ENCODE data around the gene COL20A1.
"Not testable (repeated sequence)": the region's sequence is repeated elsewhere in the genome, so short reads cannot be mapped to it uniquely, and the experiment has no call there.

COL20A1 gene

DNA sequence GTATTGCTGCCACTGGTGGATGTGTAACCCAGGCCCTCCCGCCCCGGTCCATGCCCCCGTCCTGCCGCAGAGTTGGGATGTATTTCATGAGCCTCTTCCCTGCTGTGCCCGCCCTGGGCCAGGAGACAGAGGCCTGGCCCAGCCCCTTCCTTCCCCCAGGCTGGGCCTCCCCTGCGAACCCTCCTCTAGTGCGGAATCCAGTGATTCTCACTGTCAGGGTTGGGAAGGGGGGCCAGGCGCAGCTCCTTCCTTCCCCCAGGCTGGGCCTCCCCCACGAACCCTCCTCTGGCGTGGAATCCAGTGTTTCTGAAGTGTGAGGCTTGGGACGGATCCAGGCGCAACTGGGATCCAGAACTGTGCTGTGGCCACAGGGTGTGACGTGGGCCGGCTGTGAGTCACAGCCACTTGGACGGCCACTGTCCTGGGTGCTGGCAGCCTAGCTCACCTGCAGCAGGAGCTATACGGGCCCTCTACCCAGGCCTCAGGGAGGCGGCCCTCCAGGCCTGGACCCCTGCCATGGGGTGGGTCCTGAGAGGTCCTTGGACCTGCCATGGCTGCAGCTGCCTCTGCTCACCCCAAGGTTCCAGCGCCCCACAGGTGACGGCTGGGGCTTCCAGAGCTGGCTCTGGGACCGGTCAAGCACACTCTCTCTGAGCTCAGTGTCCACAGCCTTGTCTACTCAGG, 28.3 kb downstream of the COL20A1 start:
- DNase-seq: no peak

DNA sequence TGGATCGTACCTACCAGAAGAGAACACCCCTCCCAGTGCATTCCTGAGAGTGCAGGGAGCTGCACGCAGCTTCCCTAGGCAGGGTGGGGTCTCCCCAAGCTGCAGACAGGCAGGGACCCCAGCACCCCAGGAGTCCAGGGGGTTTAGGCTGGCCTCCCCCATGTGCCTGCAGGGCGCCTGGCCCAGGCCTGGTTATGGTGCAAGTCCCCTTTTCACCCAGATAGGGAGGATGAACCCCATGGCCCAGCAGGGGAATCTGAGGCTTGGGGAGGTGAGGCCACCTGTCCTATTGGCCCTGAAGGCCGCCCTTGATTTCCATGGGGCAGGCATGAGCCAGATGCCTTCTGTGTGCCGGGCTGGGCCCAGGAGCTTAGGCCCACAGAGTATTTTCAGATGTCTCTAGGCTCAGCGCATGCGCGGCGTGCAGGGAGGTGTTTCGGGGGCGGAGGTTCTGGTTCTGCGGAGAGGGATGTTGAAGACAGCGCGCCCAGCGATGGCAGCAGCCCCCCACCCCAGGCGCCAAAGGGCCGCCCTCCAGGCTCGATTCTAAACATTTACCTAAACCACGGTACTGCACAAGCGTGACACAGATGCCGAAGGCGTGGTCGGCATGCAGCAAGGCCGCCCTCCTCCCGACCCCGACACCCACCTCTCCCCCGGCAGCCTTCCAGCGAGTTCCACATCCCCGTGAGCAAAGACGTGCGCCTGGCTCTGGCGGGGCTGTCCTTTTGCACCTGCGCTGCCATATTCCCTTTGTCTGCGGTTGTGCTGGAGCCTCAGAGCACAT, 29.4 kb downstream of the COL20A1 start:
- no peak for DNase-seq

DNA sequence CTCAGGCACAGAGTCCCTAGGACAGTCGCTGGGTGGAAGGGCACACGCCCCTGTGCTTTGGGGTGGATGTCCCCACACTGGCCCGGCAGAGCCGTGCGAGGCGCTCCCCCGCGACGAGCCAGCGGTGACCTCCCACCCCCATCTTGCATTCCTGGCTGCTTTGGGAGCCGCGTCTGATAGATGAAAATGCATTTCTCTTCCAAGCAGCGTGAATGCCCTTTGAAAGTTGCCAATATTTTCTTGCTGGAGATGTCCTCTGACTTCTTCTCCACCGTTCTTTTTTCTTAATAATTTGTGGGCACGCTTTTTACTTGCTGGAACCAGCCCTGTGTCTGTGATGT, 29.9 kb downstream of the COL20A1 start:
- no peak for DNase-seq

DNA sequence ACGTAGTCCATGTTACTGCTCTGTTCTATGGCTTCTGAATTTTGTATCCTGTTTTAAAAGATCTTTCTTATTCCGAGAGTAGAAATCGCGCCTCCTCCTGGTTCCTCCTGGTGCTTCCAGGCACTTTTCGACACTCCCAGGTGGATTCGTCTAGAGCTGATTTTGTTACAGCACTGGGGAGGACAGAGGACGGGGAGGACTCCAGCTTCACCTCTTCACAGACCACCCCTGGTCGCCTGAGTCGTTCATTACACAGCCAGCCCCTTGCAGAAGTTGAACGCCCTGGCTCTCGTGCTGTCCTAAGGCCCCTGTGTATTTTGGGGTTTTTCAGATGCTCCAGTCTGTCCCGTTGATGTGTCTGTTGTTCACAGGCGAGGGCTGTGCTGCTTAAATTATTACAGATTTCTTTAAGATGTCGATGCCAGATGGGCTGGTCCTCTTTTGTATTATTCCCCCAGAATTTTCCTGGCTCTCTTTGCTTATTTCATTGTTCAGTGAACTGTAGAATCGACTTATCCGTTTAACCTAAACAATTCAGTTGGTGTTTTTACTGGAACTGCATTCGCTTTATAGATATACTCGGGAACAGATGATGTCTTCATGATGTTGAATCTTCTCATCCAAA, 30.5 kb downstream of the COL20A1 start:
- no peak for DNase-seq

DNA sequence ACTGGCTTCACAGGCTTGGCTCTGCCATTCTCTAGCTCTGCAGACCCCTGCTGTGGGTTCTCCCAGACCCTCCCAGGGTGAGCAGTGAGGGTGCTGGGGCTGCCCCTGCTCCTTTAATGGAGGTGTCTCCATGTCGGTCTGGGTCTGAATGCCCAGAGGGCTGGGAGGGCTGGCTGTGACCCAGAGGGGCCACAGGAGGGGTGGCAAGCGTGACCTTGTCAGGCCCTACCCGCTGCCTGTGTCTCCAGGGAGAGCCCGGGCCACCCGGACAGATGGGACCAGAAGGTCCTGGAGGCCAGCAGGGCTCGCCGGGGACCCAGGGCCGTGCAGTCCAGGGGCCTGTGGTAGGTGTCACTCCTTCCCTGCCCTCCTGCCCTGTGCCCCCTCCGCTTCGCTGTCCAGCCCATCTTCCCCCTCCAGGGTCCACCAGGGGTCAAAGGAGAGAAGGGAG, 32.1 kb downstream of the COL20A1 start:
- DNase-seq: no peak

DNA sequence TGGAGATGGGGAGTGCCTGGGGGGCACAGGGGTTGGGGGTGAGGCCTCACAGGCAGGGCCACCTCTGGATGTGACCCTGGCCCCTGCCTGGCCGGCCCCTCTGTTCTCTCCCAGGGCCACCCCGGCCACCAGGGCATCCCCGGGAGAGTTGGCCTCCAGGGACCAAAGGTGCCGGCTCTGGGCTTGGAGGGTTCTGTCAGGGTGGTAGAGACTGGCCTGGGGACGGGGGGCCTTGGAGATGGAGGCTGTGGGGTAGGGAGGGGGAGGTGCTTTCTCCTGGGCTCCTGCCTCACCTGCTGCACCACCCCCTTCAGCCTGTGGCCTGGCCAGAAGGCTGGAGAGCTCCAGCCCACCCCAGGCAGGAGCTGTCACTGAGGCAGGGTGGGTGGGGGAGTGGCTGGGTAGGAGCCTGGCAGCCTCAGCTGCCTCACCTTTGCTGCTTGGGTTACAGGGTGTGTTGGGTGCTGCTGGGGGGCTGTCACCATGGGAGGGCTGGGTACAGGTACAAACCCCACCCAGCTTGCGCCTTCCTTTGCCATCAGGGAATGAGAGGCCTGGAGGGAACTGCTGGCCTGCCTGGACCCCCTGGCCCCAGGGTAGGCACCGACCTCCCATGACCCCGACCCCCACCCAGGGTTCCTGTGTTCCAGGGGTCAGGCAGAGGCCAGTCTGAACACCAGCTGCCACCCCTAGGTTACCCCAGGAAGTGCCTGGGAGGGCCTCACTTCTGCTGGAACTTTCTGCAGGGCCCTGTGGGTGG, 32.7 kb downstream of the COL20A1 start:
- DNase-seq: no peak

DNA sequence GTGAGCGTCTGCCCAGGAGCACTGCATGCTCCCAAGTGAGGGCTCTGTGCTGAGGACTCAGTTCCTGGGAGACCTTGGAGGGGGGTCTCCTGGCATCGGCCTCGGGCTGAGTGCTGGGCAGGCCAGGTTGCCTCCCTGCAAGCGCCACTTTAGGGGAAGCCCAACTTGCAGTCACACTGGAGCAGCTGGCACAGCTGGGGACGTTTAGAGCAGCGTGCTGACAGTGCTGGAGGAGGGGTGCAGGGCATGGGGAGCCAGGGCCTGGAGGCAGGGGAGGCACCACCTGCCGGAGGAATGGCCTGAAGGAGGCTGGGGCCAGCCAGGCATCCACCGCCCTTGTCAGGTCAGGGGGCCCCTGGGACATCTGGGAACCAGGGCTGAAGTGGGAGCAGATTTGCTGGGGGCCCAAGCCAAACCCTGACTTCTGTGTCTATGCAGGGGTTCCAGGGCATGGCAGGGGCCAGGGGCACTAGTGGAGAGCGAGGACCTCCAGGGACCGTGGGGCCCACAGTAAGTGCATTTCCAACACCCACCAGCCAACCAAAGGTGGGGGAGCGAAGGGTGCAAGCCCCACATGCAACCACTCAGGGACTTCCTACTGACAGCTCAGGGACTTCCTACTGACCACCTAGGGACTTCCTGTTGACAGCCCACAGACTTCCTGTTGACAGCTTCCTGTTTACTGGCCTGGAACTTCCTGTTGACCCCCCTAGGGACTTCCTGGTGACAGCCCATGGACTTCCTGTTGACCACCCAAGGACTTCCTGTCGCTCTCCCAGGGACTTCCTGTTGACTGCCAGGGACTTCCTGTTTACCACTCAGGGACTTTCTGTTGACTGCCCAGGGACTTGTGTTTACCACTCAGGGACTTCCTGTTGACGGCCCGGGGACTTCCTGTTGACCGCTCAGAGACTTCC, 33.6 kb downstream of the COL20A1 start:
- DNase-seq: no peak

DNA sequence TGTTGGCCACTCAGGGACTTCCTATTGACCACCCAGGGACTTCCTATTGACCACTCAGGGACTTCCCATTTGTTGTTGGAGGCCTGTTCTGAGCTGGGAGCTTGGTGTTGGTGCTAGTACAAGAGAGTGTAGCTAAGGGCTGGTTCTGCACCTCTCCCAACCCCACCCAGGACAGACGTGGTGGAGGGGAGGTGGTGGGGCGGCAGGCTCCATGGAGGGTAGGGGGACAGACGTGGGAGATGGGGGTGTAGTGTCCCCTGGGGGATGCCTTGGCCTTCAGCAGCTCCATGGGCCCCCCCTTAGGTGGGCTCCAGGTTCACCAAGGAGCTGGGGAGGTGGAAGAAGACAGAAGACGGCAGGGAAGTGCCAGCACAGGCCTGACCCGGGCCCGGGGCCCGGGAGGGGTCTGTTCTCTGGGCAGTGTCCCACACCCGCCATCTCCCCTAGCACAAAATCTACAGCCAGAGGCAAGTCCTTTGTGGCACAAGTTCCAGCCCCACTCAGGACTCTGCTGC, 34.3 kb downstream of the COL20A1 start:
- no peak for DNase-seq

DNA sequence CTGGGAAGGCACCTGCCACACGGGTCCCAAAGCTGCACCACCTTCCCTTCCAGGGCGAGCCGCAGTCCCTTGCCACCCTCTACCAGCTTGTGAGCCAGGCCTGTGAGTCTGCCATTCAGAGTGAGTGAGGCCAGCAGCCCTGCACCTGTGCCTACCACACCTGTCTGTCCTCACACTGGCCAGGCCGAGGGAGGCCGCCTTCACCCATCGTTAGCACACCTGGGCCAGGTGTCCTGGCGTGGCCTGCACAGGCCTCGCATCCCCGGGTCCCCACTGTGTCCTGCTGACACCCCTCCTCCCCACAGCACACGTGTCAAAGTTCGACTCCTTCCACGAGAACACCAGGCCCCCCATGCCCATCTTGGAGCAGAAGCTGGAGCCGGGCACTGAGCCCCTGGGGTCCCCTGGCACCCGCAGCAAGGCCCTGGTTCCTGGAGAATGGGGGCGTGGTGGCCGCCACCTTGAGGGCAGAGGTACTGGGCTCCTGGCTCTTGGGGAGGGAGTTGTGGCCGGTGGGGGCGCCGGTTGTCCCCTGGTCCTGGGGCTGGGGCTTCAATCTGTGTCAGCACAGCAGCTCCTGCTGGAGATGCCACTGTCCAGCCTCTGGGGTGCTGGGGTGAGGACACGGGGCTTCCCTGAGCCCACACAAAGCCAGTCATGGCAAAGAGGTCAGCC, 35.2 kb downstream of the COL20A1 start:
- no peak for DNase-seq

DNA sequence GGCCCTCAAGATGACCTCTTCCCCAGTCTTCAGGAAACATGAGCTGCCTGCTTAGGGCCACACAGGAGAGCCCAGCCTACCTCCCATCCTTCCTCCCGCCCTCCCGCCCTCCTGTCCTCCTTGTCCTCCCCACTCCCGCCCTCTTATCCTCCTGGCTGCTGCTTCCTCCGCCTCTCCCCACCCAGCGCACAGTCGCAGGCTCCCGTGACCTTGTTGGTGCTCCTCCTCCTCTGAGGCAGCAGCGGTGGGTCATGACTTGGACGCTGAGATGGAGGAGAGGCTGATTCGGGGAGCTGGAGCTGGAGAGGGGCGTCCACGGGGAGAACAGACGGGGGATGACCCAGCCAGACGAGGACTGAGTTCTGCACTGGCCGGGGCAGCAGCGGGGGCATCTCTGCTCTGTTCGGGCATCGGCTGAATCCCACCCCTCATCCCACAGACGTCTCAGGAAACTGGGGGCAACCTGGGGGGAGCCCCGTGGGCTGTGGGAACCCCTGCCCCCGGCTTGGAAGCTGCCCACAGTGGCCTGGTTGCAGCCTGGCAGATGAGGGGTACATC, 35.8 kb downstream of the COL20A1 start:
- DNase-seq: no peak

DNA sequence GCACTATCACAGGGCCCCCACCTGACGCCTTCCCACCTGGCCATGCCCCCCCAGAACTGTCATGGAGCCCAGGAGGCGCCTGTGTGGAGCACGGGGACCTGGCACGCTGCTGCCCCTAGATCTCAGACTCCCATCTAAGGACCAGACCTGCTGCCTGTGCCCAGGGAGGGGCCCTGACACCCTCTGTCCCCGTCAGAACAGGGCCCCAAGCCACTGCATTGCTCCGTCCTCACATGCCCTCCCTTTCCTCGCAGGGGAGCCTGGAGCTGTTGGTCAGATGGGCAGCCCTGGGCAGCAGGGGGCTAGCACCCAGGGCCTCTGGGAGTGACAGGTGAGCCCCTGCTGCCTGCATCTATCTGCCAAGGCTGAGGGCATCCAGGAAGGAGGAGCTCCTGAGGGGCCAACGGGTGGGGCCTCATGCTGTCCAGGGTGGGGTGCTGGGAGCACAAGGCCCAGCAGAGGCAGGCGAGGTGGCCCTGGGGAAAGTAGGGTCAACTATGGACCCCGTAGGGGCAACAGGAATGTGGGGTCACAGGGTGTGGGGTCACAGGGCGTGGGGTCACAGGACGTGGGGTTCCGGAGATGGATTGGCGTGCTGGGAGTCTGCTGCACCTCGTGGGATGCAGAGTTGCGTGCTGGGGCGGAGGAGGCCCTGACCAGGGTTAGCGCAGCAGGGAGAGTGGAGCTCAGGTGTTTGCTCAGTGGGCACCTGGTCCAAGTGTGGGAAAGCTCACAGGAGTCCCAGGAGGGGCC, 36.5 kb downstream of the COL20A1 start:
- DNase-seq: no peak

DNA sequence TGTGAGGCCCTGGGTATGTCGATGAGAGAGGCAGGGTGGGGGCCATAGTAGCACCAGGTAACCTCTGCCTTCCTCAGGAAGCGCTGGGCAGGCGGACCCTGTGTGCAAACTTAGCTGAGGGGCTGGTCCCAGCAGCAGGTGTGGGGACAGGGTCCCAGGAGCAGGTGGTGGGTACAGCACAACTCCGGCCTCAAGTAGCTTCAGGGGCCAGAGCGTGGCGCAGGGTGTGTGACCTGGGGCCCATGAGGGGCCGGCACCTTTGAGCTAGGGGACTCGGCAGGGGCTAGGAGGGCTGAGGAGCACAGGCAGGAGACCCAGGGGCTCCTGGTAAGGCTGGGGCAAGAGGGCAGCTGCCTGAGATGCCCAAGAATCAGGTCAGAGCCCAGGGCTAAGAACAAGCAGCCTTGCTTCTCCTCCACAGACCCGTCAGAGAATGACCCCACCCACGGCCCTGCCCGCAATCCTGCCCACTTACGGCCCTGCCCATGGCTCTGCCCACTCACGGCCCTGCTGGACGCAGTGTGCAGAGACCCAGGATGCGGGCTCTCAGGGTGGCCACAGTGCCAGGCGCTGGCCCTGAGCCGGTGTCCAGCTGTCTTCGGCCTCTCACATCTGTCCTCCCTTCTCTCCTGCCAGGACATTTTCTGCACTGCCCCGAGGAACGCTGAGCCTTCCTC, 37.2 kb downstream of the COL20A1 start:
- no peak for DNase-seq

DNA sequence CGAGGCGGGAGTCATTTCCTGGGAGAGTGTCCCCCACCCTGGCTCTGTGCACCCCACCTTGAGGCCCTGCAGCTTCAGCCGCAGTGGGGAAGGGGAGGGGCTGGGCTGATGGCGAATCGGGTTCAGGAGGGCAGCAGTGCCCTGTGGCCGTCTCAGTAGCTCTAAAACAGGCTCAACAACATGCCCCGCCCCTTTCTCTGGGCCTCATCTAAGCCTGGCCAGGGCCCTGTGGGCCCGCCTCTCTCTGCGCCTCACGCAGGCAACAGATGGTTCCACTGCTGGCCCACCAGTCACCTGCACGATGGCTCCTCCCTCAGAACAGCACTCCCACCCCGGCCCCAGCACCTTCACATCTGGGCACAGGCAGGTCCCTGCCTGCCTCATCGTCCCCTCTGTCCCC, 38.0 kb downstream of the COL20A1 start:
- DNase-seq: no peak

DNA sequence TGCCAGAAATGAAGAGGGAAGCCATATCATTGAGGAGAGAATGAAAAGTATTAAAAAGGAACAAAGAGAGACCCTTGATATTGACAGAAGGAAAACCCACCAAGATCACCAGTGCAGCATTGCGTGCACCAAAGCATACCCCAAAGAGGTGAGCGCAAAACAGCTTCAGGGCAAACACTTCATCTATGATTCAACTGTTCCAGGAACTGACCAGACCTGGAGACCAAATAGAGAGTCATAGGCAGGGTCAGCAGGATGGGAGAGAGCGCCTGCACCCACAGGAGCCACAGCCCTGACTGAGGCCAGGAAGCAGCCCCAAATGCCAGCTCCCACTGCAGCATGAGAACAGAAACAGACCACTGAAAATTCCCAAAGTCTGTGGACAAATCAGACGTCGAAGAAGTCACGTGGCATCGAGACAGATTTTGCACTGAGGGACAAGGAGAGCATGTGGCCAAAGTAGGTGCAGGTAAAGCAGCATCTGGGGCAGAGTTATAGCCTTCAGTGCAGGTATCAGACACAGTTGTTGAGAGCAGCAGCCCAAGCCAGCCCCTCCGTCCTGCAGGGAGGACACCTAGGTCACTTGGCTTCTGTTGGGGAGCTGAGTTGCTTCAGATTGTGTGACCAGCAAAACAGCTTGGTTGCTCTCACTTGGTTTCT, 38.9 kb downstream of the COL20A1 start:
- no peak for DNase-seq

DNA sequence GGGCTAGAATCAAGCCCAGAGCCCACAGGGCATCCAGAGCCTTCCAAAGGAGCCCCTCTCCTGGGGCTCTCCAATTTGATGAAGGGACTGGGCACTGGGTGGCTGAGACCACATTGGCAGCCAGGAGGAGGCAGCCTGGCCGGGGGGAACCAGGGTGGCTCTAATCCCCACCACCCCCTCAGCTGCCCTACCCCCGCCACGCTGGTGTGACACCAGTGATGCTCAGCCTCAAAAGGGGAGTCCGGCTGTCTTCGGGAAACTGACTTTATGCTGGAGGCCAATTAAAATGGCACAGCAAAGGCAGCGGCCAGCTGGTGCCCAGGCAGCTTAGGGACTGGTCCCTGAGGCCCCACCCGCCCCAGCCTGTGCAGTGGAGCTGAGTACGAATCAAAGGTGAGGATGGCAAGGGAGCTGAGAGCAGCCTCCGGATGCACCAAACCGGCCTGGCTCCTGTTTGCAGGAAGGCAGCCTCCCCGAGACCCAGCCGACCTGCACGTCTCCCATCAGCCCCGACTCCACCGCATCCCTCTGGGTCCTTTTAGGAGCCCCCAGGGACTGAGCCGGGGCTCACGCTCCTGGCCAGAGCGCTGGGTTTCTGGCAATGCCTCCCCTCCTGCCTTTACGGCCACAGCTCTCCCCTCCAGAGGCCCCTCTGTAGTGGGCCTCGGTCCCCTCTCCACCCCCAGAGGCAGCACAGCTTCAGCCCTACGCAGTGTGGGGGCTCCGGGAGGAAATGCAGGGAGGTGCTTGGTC, 39.7 kb downstream of the COL20A1 start:
- no peak for DNase-seq

DNA sequence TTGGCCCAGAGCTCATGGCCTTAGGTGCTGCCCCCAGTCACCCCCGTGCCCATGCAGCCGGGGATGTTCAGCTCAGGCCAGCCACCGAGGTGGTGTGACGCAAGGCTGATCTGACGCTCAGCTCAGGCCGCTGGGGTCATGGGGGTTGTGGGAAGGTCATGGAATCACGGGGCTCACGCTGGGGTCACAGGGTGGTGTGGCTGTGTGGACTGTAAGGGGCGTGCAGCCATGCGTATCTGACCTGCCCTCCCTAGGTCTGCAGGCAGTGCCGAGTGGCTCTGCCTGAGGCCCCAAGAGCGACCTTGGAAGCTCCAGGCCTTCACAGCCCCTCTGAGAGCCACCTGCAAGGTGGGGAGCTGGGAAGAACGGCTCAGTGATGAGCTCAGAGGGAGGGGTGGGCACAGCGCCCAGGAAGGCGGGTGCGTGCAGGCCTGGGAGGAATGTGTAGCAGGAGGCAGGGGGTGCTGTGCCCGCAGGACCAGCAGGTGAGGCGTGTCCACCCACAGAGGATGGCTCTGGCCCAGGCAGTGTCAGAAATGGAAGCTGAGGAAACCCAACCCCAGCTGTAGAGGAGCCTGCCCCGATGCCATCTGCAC, 40.4 kb downstream of the COL20A1 start:
- no peak for DNase-seq

DNA sequence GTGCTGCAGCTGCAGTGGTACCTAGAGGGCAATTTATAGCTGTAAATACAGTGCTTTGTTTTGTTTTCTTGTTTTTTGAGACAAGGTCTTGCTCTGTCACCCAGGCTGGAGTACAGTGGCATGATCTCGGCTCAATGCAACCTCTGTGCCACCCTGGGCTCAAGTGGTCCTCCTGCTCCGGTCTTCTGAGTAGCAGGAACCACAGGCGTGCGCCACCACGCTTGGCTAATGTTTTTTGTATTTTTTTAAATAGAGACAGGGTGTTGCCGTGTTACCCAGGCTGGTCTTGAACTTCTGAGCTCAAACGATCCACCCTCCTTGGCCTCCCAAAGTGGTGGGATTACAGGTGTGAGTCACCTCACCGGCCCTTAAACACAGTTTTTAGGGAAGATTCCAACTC, 41.4 kb downstream of the COL20A1 start:
- no peak for DNase-seq

DNA sequence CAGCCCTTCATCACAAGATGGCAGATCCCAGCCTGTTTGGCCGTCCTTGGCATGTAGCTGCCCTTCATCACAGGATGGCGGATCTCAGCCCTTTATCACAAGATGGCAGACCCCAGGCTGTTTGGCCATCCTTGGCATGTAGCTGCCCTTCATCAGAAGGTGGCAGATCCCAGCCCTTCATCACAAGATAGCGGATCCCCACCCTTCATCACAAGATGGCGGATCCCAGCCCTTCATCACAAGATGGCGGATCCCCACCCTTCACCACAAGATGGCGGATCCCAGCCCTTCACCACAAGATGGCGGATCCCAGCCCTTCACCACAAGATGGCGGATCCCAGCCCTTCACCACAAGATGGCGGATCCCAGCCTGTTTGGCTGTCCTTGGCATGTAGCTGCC, 42.1 kb downstream of the COL20A1 start:
- DNase-seq: not testable (repeated sequence)
